WI38 (cell line): Measurements from ENCODE around the gene TTC9.

Experiments
- H3K4me3 ChIP-seq: 2 replicates; pipeline ENCODE4 v1.5.1; 2011; ENCODE audit warnings: low read depth, mild to moderate bottlenecking, control low read depth, low read length
- CTCF ChIP-seq: IDR thresholded peaks from 2 replicates; pipeline ENCODE4 v1.5.1; 2012; ENCODE audit warnings: low read depth, mild to moderate bottlenecking, control low read depth, low read length

Gene TTC9

GRCh38 chr14:70653662-70654061 is 11.9 kb downstream of the TTC9 start:
- no peak for TF ChIP-seq CTCF
- no peak overlapping the region for H3K4me3 ChIP-seq

GRCh38 chr14:70654632-70655031 is 12.9 kb downstream of the TTC9 start:
- no peak for TF ChIP-seq CTCF
- no peak overlapping the region for H3K4me3 ChIP-seq

- H3K4me3 ChIP-seq: no peak overlapping the region
- no peak for TF ChIP-seq CTCF
Measured at GRCh38 chr14:70655110-70655826, 13.6 kb downstream of the TTC9 start.

GRCh38 chr14:70658899-70659298 is 17.2 kb downstream of the TTC9 start:
- no peak for TF ChIP-seq CTCF
- no peak overlapping the region for H3K4me3 ChIP-seq

- no peak for TF ChIP-seq CTCF
Measured at GRCh38 chr14:70660967-70661893, 19.5 kb downstream of the TTC9 start.

GRCh38 chr14:70662080-70662479 is 20.4 kb downstream of the TTC9 start:
- no peak for TF ChIP-seq CTCF
- H3K4me3 ChIP-seq: no peak overlapping the region

More at GRCh38 chr14:70660967-70661893, 19.5 kb downstream of the TTC9 start:
- H3K4me3 ChIP-seq: no peak overlapping the region

GRCh38 chr14:70662816-70663215 is 21.1 kb downstream of the TTC9 start:
- no peak for TF ChIP-seq CTCF
- H3K4me3 ChIP-seq: no peak overlapping the region
